GM15510 (cell line): Measurements from ENCODE around the gene NPNT.

Source experiments
- POLR2A ChIP-seq: IDR thresholded peaks from 3 replicates; pipeline ENCODE4 v1.6.1; 2011; ENCODE audit warnings: borderline replicate concordance; ENCODE audit not compliant: insufficient read length; ENCODE audit errors: extremely low read depth

NPNT gene

GRCh38 chr4:105951198-105951597, 55.9 kb downstream of the NPNT start:
- TF ChIP-seq POLR2A, result no peak

DNA sequence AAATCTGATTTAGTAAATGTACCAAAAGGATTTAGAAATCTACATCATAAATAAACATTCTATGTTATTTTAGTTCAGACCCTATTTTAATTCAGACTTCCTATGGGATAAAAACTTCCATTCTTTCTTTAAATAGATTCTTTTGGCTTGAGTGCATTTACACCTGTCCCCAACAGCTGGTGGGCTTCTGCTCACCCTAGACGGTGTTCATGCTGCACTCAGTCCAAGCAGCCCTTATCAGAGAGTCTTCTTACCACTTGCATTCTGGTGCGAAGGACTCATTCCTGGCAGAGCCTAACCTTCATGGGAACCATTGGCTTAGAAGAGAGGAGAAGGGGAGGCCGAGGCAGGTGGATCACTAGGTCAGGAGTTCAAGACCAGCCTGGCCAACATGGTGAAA, 57.3 kb downstream of the NPNT start:
- TF ChIP-seq POLR2A, result no peak

DNA sequence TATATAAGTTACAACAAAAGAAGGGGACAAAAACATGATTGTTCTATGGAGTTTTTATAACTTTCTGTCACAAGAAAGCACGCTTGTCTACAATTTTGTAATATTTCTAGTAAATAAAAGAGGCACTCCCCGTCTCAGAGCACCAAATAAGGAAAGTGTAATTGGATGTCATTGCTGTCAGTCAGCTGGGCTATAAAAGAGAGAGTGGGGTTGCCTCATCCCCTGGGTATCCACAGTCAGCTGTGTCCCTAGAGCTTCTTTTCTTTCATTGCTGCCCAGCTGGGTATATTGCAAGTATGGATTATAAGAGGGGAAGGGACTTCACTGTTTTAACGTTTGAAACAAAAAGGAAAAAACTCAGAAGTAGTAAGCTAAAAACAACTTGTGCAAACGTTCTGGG, 61.3 kb downstream of the NPNT start:
- no peak for TF ChIP-seq POLR2A

GRCh38 chr4:105957680-105958079, 62.4 kb downstream of the NPNT start:
- TF ChIP-seq POLR2A, result no peak

DNA sequence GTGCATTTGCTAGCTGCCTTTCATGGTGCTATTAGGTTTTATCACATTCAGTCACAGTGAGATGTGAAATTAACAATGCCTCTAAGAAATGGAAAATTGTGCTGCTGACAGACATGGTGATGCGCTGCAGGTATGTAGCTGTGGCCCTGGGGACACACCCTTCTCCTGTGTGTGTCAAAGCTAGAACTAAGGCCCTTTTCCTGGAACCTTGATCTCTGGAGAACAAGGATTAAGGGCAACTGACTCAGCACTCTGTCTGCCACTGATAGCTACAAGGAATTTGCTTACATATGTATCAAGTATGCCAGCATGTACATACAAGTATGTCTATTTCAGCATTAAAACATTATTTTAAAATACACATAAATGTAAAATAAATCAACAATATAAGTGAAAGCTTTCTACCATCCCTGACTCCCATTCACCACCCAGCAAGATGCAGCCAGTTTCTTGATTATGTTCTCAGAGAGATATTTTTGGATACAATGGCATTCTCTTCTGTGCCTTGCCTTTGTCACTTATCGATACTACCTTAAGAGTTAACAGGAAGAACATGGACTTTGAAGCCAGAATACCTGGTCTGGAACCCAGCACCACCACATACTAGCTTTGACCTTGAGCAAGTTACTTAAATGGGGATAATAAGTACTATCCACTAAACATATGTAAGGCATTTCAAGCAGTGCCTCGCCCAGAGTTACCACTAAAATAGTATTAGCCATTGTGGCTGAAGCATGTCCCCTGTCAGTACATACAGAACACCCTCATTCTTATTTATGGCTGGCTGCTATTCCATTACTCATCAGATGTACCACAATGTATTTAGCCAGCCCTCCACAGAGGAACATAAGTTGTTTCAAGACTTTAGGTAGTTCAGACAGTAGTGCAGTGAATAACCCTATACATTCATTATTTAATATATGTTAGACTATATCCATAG, 68.5 kb downstream of the NPNT start:
- no peak for TF ChIP-seq POLR2A

- TF ChIP-seq POLR2A, result no peak
These were observed 70.0 kb downstream of the NPNT start for GRCh38 chr4:105965183-105965800.

GRCh38 chr4:105966051-105966450, 70.8 kb downstream of the NPNT start:
- no peak for TF ChIP-seq POLR2A

DNA sequence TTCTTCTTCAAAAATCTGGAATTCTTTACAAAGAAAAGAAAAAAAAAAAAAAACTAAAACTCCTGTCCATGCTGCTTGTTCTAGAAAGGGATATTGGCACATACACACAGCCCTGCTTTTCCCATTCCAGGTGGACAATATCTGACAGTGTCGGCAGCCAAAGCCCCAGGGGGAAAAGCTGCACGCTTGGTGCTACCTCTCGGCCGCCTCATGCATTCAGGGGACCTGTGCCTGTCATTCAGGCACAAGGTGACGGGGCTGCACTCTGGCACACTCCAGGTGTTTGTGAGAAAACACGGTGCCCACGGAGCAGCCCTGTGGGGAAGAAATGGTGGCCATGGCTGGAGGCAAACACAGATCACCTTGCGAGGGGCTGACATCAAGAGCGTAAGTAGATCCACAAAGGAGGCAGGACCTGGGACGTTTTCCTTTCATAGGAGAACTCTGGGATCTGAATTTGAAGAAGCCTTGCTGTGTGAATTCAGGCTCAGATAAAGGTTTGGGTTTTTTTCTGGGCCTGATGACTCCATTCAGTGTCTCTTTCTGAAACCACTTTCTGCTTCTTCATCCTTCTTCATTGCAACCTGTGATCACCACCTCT, 71.9 kb downstream of the NPNT start:
- TF ChIP-seq POLR2A, result no peak

DNA sequence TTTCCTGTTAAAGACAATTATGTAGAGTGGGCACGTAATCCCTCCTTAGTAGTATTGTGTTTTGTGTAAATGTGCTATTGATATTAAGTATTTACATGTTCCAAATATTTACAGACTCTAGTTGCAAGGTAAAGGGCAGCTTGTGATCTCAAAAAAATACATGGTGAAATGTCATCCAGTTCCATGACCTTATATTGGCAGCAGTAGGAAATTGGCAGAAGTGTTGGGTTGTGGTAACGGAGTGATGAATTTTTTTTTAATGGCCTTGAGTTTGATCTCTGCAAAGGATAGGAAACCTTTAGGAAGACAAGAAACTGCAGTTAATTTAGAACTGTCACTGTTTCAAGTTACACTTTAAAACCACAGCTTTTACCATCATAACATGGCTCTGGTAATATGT, 74.3 kb downstream of the NPNT start:
- no peak for TF ChIP-seq POLR2A

DNA sequence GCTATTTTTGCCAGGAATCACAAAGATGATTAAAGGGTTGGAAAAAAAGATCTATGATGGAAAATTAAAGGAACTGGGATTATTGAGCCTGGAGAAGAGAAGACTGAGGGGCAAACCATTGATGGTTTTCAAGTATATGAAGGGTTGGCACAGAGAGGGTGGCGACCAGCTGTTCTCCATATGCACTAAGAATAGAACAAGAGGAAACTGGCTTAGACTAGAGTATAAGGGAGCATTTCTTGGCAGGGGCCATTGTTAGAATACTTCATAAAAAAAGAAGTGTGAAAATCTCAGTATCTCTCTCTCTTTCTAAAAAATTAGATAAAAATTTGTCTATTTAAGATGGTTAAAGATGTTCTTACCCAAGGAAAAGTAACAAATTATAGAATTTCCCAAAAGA, 75.1 kb downstream of the NPNT start:
- no peak for TF ChIP-seq POLR2A

- TF ChIP-seq POLR2A, result no peak
These were observed 75.8 kb downstream of the NPNT start for GRCh38 chr4:105971036-105971435.

GRCh38 chr4:105972946-105973621, 77.8 kb downstream of the NPNT start:
- no peak for TF ChIP-seq POLR2A

DNA sequence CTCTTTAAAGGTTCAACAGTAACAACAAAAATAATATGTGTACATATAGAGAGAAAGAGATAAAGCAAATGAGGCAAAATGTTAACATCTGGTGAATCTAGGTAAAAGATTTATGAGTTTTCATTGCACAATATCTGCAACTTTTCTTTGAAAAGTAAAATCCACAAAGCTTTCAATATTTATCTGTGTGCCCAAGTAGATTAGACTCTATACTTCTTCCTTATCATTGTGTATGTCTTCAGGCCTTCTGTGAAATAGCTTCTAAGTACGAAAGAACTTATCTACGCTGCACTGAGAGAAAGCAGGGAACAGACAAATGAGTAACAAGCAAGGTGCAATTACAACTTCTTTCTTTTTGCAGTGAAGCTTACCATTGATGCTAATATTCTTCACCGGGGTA, 81.6 kb downstream of the NPNT start:
- no peak for TF ChIP-seq POLR2A

DNA sequence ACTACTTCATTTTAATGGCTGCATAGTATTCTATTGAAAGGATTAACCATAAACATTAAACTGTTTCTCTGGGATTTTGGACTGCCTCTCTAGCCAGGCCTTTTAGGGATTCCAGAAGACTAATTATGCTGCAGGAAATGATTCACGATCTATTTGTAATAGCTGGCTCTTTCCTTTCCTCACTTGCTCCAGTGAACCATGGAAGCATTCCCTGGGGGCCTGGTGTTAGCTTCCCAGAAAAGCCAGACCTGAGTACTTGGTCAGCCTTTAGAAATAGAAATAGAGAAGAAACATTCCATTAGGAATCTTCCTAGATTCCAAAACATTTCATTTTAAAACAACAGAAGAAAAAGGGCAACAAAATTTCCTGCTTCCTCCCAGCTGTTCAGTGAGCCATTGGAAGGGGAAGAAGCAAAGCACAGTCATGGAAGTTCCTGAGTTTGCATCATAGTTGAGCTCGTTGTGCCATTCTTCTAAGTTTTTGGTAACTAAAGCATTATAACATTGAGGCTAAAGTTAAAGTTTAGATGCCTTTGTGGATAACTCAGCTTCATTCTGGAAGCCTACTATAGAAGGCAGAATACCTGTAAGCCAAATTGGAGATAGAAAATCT, 83.5 kb downstream of the NPNT start:
- TF ChIP-seq POLR2A, result no peak

DNA sequence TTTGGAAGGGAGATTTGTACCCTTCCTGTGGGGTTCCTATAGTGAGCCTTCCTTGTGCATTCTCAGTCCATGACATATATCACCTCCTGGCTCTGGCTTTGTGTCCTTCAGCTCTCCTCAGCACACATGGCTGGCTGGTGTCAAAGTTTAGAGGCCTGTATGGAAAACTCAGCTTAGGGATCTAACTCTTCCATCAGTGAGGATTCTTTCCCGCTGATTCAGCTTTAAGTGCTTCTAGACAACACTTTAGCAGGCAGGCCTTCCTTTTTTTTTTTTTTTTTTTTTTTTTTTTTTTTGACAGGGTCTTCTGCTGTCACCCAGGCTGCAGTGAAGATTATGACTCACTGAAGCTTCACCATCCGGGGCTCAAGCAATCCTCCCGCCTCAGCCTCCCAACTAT, 84.2 kb downstream of the NPNT start:
- TF ChIP-seq POLR2A, result no peak
